ENCODE data around the gene CRISPLD2.

CRISPLD2 gene

GRCh38 chr16:84907575-84907974 is 87.8 kb downstream of the CRISPLD2 start:
- DNase-seq (ENCODE audit: low read depth in 2 of 3, low spot score in 2 of 3) = no peak

- DNase-seq (ENCODE audit: low read depth in 2 of 3, low spot score in 2 of 3) = no peak
These were observed 89.8 kb downstream of the CRISPLD2 start for GRCh38 chr16:84909476-84910085.

- DNase-seq (ENCODE audit: low read depth in 2 of 3, low spot score in 2 of 3) = no peak
These were observed 91.9 kb downstream of the CRISPLD2 start for GRCh38 chr16:84911486-84912216.

- no peak for DNase-seq (ENCODE audit: low read depth in 2 of 3, low spot score in 2 of 3)
These were observed 93.5 kb downstream of the CRISPLD2 start for GRCh38 chr16:84913315-84913714.

GRCh38 chr16:84914273-84914672 is 94.5 kb downstream of the CRISPLD2 start:
- no peak for DNase-seq (ENCODE audit: low read depth in 2 of 3, low spot score in 2 of 3)

- no peak for DNase-seq (ENCODE audit: low read depth in 2 of 3, low spot score in 2 of 3)
These were observed 96.4 kb downstream of the CRISPLD2 start for GRCh38 chr16:84916178-84916577.

- no peak for DNase-seq (ENCODE audit: low read depth in 2 of 3, low spot score in 2 of 3)
These were observed 97.1 kb downstream of the CRISPLD2 start for GRCh38 chr16:84916850-84917249.

- DNase-seq (ENCODE audit: low read depth in 2 of 3, low spot score in 2 of 3) = no peak
These were observed 97.7 kb downstream of the CRISPLD2 start for GRCh38 chr16:84917492-84917891.

GRCh38 chr16:84918006-84918909 is 98.5 kb downstream of the CRISPLD2 start:
- DNase-seq (ENCODE audit: low read depth in 2 of 3, low spot score in 2 of 3) = no peak

GRCh38 chr16:84919269-84919668 is 99.5 kb downstream of the CRISPLD2 start:
- no peak for DNase-seq (ENCODE audit: low read depth in 2 of 3, low spot score in 2 of 3)

- no peak for DNase-seq (ENCODE audit: low read depth in 2 of 3, low spot score in 2 of 3)
These were observed 99.9 kb downstream of the CRISPLD2 start for GRCh38 chr16:84919708-84920107.

GRCh38 chr16:84920333-84920732 is 100.5 kb downstream of the CRISPLD2 start:
- no peak for DNase-seq (ENCODE audit: low read depth in 2 of 3, low spot score in 2 of 3)

GRCh38 chr16:84922351-84923120 is 102.8 kb downstream of the CRISPLD2 start:
- DNase-seq (ENCODE audit: low read depth in 2 of 3, low spot score in 2 of 3) = no peak

- no peak for DNase-seq (ENCODE audit: low read depth in 2 of 3, low spot score in 2 of 3)
These were observed 104.7 kb downstream of the CRISPLD2 start for GRCh38 chr16:84924331-84925091.

GRCh38 chr16:84925092-84925772 is 105.4 kb downstream of the CRISPLD2 start:
- DNase-seq (ENCODE audit: low read depth in 2 of 3, low spot score in 2 of 3) = peak; percentile 29 to 76 (median 66)

- DNase-seq (ENCODE audit: low read depth in 2 of 3, low spot score in 2 of 3) = no peak
These were observed 106.1 kb downstream of the CRISPLD2 start for GRCh38 chr16:84925773-84926372.

- DNase-seq (ENCODE audit: low read depth in 2 of 3, low spot score in 2 of 3) = no peak
These were observed 106.7 kb downstream of the CRISPLD2 start for GRCh38 chr16:84926462-84926861.

GRCh38 chr16:84927621-84928591 is 108.1 kb downstream of the CRISPLD2 start:
- DNase-seq (ENCODE audit: low read depth in 2 of 3, low spot score in 2 of 3) = no peak
